ENCODE results near the gene PRCD. TPM values are rescaled to one million over a fixed set of nuclear protein-coding genes. Genes with fewer than 3 reads are reported as not detected.

PRCD gene
- total RNA-seq, 1 donor from 2014 or later = 0.75 TPM

DNA sequence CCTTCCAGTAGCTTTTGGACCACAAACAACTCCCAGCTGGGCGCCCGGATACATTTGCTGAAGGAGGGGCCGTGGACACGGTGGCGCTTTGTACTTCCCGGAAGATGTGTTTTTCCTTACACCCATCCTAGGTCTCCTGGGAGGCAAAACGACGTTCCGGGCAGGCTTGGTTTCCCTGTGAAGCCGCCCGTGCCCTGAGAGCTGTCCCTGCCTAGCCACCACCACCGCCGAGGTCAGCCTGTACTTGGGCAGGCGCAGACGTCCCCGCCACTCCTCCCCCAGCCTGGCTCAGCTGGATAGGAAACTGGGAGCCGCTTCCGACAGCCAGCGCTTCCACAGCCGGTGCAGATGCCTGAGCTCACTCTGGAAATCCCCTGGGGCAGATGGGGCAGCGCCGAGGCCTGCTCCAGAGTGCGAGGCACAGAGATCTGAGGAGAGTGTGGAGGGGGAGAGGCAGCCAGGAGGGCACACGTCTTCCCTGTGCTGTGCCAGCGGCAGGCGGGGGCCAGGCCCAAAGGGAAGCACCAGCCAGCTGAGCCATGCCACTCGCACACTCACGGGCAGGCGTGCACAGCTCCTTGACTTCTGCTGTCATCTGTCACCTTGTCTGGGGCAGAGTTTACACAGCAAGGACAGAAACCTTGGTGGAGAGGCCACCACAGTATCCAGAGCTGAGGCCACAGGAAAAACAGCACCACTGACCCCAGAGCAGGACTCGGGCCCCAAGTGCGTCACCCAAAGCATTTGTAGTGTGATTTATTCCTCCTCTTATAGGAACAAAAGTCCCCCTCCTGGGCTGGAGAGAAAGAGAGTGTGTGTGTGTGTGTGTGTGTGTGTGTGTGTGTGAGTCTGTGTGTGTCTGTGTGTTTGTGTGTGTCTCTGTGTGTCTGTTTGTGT, 41.6 kb upstream of the PRCD start:
- Mint-ChIP-seq H3K4me3 (peak overlapping the region; percentile 70), H3K9me3 (no peaks in the 10 kb centered on the region), H3K27me3 (ENCODE audit: low read depth) (peaks cover 49% of the 10 kb centered on the region), H3K4me1 (peaks cover 19% of the 10 kb centered on the region), H3K27ac (ENCODE audit: unreplicated experiment) (no peak overlapping the region), H3K36me3 (ENCODE audit: low read depth) (no peaks in the 10 kb centered on the region)
- peak; percentile 41 for DNase-seq (ENCODE audit: low read depth, low spot score)
- TF ChIP-seq, protein P1, sequence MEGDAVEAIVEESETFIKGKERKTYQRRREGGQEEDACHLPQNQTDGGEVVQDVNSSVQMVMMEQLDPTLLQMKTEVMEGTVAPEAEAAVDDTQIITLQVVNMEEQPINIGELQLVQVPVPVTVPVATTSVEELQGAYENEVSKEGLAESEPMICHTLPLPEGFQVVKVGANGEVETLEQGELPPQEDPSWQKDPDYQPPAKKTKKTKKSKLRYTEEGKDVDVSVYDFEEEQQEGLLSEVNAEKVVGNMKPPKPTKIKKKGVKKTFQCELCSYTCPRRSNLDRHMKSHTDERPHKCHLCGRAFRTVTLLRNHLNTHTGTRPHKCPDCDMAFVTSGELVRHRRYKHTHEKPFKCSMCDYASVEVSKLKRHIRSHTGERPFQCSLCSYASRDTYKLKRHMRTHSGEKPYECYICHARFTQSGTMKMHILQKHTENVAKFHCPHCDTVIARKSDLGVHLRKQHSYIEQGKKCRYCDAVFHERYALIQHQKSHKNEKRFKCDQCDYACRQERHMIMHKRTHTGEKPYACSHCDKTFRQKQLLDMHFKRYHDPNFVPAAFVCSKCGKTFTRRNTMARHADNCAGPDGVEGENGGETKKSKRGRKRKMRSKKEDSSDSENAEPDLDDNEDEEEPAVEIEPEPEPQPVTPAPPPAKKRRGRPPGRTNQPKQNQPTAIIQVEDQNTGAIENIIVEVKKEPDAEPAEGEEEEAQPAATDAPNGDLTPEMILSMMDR (conservative IDR thresholded peaks at IDR 0.05) = no peak

DNA sequence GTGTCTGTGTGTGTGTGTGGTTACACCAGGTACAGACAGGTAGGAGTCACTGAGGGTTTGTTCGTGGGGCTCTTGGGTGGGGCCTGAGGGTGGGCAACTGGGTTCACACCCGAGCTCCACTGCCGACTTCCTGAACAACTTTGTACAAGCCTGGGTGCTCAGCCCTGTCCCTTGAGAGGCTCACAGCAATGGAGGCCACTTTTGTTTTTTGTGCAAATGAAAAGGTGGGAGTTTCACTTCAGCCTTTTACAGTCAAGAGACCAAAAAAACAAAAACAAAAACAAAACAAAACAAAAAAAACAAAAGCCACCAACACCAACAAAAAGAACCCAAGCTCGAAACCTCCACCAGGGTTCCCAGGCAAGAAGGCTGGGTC, 41.0 kb upstream of the PRCD start:
- DNase-seq (ENCODE audit: low read depth, low spot score) = no peak
- Mint-ChIP-seq H3K9me3 (no peaks in the 10 kb centered on the region), H3K4me3 (no peak overlapping the region), H3K27me3 (ENCODE audit: low read depth) (peaks cover 49% of the 10 kb centered on the region), H3K36me3 (ENCODE audit: low read depth) (no peaks in the 10 kb centered on the region), H3K27ac (ENCODE audit: unreplicated experiment) (no peak overlapping the region), H3K4me1 (peaks cover 17% of the 10 kb centered on the region)
- TF ChIP-seq, protein P1 (conservative IDR thresholded peaks at IDR 0.05) = no peak

DNA sequence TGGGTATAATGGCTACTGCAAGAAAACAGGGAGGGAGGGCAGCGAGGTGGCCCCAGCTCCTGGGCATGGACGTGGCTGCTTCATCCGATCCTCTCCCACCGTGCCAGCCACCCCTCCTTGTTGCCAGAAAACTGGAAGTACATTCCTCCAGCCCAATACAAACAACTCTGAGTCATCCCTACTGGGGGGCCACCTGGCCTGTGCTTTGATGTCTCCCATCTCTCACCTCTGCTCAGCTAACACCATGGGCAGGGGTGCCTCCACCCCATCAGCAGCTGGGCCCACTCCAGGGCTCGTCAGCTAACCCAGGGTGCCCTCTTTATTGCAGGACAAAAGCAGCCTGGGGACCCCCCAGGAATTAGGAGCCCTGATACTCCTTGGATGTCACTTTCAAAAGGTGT, 40.6 kb upstream of the PRCD start:
- H3K27me3 Mint-ChIP-seq (ENCODE audit: low read depth) = peaks cover 52% of the 10 kb centered on the region
- DNase-seq (ENCODE audit: low read depth, low spot score) = no peak
- H3K4me1 Mint-ChIP-seq = peaks cover 17% of the 10 kb centered on the region
- no peaks in the 10 kb centered on the region for H3K36me3 Mint-ChIP-seq (ENCODE audit: low read depth)
- TF ChIP-seq, protein P1 (conservative IDR thresholded peaks at IDR 0.05) = no peak
- H3K9me3 Mint-ChIP-seq = no peaks in the 10 kb centered on the region
- H3K27ac Mint-ChIP-seq (ENCODE audit: unreplicated experiment) = no peak overlapping the region
- H3K4me3 Mint-ChIP-seq = no peak overlapping the region

DNA sequence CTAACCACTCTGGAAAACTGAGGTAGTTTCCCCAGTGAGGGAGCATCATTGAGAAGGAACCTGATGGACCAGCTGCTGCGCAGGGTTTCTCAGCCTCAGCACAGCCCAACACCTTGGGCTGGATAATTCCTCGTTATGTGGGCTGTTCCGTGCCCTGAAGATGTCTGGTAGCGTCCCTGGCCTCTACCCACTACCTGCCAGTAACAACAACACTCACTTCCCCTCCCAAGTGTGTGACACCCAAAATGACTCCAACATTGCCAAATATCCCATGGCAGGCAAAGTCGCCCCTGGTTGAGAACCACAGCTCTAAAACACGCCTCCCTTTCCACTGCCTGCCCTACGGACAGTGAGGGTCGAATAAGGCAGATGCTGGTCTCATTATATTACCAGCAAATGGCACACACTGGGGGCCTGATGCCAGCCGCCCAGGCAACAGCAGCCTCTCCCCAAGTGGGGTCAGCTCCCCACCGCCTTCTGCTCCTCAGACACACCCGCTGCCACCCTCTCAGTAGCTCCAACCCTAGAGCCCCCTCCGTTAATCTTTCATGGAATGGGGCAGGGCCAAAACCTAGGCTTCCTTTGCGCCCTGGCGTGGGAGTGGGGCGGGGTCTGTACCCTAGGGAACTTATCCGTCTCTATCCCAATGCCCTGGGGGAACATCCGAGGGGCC, 39.6 kb upstream of the PRCD start:
- H3K4me1 Mint-ChIP-seq = peaks cover 17% of the 10 kb centered on the region
- TF ChIP-seq, protein P1 (conservative IDR thresholded peaks at IDR 0.05) = no peak
- no peaks in the 10 kb centered on the region for H3K36me3 Mint-ChIP-seq (ENCODE audit: low read depth)
- peaks cover 52% of the 10 kb centered on the region for H3K27me3 Mint-ChIP-seq (ENCODE audit: low read depth)
- no peak for DNase-seq (ENCODE audit: low read depth, low spot score)
- H3K4me3 Mint-ChIP-seq = peak overlapping the region; percentile 76
- H3K9me3 Mint-ChIP-seq = no peaks in the 10 kb centered on the region
- no peak overlapping the region for H3K27ac Mint-ChIP-seq (ENCODE audit: unreplicated experiment)

DNA sequence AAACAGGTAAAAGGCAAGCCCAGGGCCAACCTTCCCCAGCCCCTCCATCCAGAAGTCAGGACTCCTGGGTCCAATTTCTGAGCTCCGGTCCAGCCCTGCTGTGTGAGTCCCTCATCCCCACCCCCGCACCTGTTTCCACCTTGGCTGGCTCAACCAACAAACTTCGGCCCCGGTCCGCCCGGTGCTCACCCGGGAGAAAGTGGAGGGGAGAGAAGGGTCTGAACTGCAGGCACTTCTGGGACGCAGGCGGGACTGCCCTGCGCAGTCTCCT, 39.2 kb upstream of the PRCD start:
- Mint-ChIP-seq H3K27me3 (ENCODE audit: low read depth) (peaks cover 52% of the 10 kb centered on the region), H3K27ac (ENCODE audit: unreplicated experiment) (no peak overlapping the region), H3K36me3 (ENCODE audit: low read depth) (no peaks in the 10 kb centered on the region), H3K4me1 (peaks cover 17% of the 10 kb centered on the region), H3K9me3 (no peaks in the 10 kb centered on the region), H3K4me3 (peak overlapping the region; percentile 76)
- DNase-seq (ENCODE audit: low read depth, low spot score) = no peak
- TF ChIP-seq, protein P1 (conservative IDR thresholded peaks at IDR 0.05) = no peak
